ENCODE measurements around the gene CLSTN1. TPM values are rescaled to one million over a fixed set of nuclear protein-coding genes. Genes with fewer than 3 reads are reported as not detected.

The CLSTN1 gene
- polyA plus RNA-seq, 1 of the 3 experiments (the other 2 are of a cell fraction) = 59.6 TPM

DNA sequence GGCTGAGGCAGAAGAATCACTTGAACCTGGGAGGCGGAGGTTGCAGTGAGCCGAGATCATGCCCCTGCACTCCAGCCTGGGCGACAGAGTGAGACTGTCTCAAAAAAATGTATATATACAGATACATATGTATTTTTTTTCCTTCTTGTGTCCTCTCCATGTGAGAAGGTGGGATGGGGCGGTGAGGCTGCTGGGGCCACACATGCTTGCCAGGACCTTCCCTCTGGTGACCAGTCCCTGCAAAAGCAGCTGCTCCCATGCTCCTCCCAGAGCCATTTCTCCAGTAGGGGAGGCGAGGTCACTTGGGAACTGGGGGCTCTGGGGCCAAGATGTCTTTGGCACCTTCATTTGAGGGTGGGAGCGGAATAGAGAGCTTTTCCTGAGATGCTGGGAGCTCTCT lies 97.4 kb downstream of the CLSTN1 start:
- no peaks in the 10 kb centered on the region for H4K20me1 ChIP-seq (ENCODE audit: insufficient read depth)
- H3K27me3 ChIP-seq (ENCODE audit: insufficient read depth) = no peaks in the 10 kb centered on the region
- CTCF ChIA-PET = interaction anchor here (0.7 to 3.0 kb wide), 6 partner anchors 9 to 1751 kb away, joined by 3 to 9 read pairs (median 4); no protein-coding TSS in a partner anchor
- POLR2A ChIA-PET = no interaction called here
- H3K9me2 ChIP-seq = no peaks in the 10 kb centered on the region
- no peak overlapping the region for H3K27ac ChIP-seq (ENCODE audit: low read depth in 2 of 2, low read length in 1 of 2)
- no peak for DNase-seq
- H3K4me3 ChIP-seq (ENCODE audit: low read depth in 2 of 2, low read length in 1 of 2) = no peak overlapping the region
- peaks cover 6 to 39% of the 10 kb centered on the region in 2 experiments for H3K36me3 ChIP-seq (replicated peaks in 1 of 2; ENCODE audit: control insufficient read depth in 1 of 2, insufficient read depth in 2 of 2, low read length in 1 of 2)
- H3K4me1 ChIP-seq (ENCODE audit: control insufficient read depth in 1 of 2, insufficient read depth in 2 of 2, low read depth in 1 of 2, low read length in 1 of 2) = no peaks in the 10 kb centered on the region; a peak in 1 of 4 replicates
- 97% methylated on average over 6 of the region's 6 CpGs for WGBS (ENCODE audit: low lambda C conversion rate)
- H3K9ac ChIP-seq = no peak overlapping the region
- H2AFZ ChIP-seq (ENCODE audit: low read depth) = no peak overlapping the region
- H3F3A ChIP-seq (replicated peaks; ENCODE audit: insufficient read depth) = no peaks in the 10 kb centered on the region
- H3K9me3 ChIP-seq = no peaks in the 10 kb centered on the region
- TF ChIP-seq RFX5 (IDR thresholded peaks at IDR 0.05; ENCODE audit: low read length) (no peak), CHD2 (IDR thresholded peaks at IDR 0.05; ENCODE audit: low read length, partially characterized antibody) (no peak), REST (IDR thresholded peaks at IDR 0.05; ENCODE audit: low read depth, low read length) (no peak), TAF1 (IDR thresholded peaks at IDR 0.05; ENCODE audit: borderline replicate concordance, low read depth, low read length) (no peak), YY1 (IDR thresholded peaks at IDR 0.05; ENCODE audit: low read depth) (no peak), ZBTB33 (IDR thresholded peaks at IDR 0.05; ENCODE audit: borderline replicate concordance, low read depth) (no peak), RCOR1 (IDR thresholded peaks at IDR 0.05; ENCODE audit: low read length) (no peak), SMC3 (IDR thresholded peaks at IDR 0.05; ENCODE audit: low read depth, low read length) (no peak), TEAD4 (IDR thresholded peaks at IDR 0.05; ENCODE audit: borderline replicate concordance, insufficient read depth) (no peak), NFIC (IDR thresholded peaks at IDR 0.05; ENCODE audit: borderline replicate concordance) (no peak), RXRA (IDR thresholded peaks at IDR 0.05; ENCODE audit: borderline replicate concordance, low read depth) (no peak), FOXJ3 (CRISPR knock-in tag; IDR thresholded peaks at IDR 0.05) (no peak), USF2 (IDR thresholded peaks at IDR 0.05; ENCODE audit: borderline replicate concordance, low read depth, low read length) (no peak)
- TF ChIP-seq, protein P1, sequence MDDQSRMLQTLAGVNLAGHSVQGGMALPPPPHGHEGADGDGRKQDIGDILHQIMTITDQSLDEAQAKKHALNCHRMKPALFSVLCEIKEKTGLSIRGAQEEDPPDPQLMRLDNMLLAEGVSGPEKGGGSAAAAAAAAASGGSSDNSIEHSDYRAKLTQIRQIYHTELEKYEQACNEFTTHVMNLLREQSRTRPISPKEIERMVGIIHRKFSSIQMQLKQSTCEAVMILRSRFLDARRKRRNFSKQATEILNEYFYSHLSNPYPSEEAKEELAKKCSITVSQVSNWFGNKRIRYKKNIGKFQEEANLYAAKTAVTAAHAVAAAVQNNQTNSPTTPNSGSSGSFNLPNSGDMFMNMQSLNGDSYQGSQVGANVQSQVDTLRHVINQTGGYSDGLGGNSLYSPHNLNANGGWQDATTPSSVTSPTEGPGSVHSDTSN (IDR thresholded peaks at IDR 0.05) = no peak
- H3K79me2 ChIP-seq (ENCODE audit: insufficient read depth) = no peaks in the 10 kb centered on the region
- no peak overlapping the region for H3K4me2 ChIP-seq

Measured in SK-N-SH (cell line).